ENCODE results near the gene SPHK2. TPM values are rescaled to one million over a fixed set of nuclear protein-coding genes. Genes with fewer than 3 reads are reported as not detected.

Gene SPHK2
- polyA plus RNA-seq, 2 of the 4 experiments (the other 2 are of a cell fraction): 6.1 to 18.3 TPM

GRCh38 chr19:48646001-48646721, 26.9 kb downstream of the SPHK2 start, which contains the start of gene CA11:
CA11 (minus strand) TSS chr19:48646187; CDS start chr19:48645632, 555 bp downstream.
- ATAC-seq (peak; percentile 85 to 90), DNase-seq (ENCODE audit: low read depth in 1 of 2, low spot score in 1 of 2) (peak; percentile 91 to 97), FAIRE-seq (no peak)
- ChIA-PET POLR2A (interaction anchor here (1.0 to 3.1 kb wide), 9 partner anchors 12 to 315 kb away, joined by 3 to 15 read pairs (median 4); partner anchors contain the start of genes PPP1R15A, RPL18 and SPHK2), CTCF (interaction anchor here (0.5 to 3.5 kb wide), 58 partner anchors 8 to 348 kb away, joined by 3 to 39 read pairs (median 4); partner anchors contain the start of genes FUT1, FUT2, HSD17B14 and IZUMO1)
- 5% methylated on average over 8 of the region's 33 CpGs for WGBS (ENCODE audit: missing lambda C conversion rate)
- Histone ChIP-seq H3K4me3 (peak within 1 kb of the TSS; percentile 54), H3K4me2 (peak within 1 kb of the TSS; percentile 94), H3K9me3 (no peaks in the 10 kb centered on the region), H3K4me1 (peaks cover 18% of the 10 kb centered on the region; the same call in 2 of the 3 replicates), H3K27ac (peak within 1 kb of the TSS; percentile 87 to 88)
- TF ChIP-seq HOXB5 (CRISPR knock-in tag; IDR thresholded peaks at IDR 0.05) (no peak), RNF2 (IDR thresholded peaks at IDR 0.05; ENCODE audit: borderline replicate concordance, low read depth) (no peak; the same call in 1 of the 2 replicates), PHF8 (IDR thresholded peaks at IDR 0.05; ENCODE audit: borderline replicate concordance, low read depth) (0 out of 2 replicates have a peak, but pooled peaks have one; percentile 18), MYC (IDR thresholded peaks at IDR 0.05; ENCODE audit: borderline replicate concordance, low read length) (0 out of 2 replicates have a peak, but pooled peaks have one; percentile 7), RAD21 (conservative IDR thresholded peaks at IDR 0.05 in 1 of 2, IDR thresholded peaks at IDR 0.05 in 1 of 2) (peak; percentile 97 to 98), BHLHE40 (IDR thresholded peaks at IDR 0.05; ENCODE audit: low read depth, low read length) (no peak), CTCF (IDR thresholded peaks at IDR 0.05) (peak; percentile 90), MAX (IDR thresholded peaks at IDR 0.05) (peak; percentile 93), ATOH8 (CRISPR knock-in tag; IDR thresholded peaks at IDR 0.05; ENCODE audit: low read depth) (0 out of 2 replicates have a peak, but pooled peaks have one; percentile 28), E2F6 (IDR thresholded peaks at IDR 0.05; ENCODE audit: borderline replicate concordance, low read depth) (peak; percentile 87), SMC3 (IDR thresholded peaks at IDR 0.05) (peak; percentile 83), RFX5 (IDR thresholded peaks at IDR 0.05) (no peak), HOXB13 (CRISPR knock-in tag; IDR thresholded peaks at IDR 0.05; ENCODE audit: low read depth) (peak; percentile 48), FOXS1 (CRISPR knock-in tag; IDR thresholded peaks at IDR 0.05) (no peak), BCL3 (IDR thresholded peaks at IDR 0.05) (0 out of 3 replicates have a peak, but pooled peaks have one; percentile 24), EP300 (IDR thresholded peaks at IDR 0.05) (no peak), MAFK (IDR thresholded peaks at IDR 0.05; ENCODE audit: partially characterized antibody) (no peak), TFCP2L1 (CRISPR knock-in tag; IDR thresholded peaks at IDR 0.05) (no peak), MAZ (IDR thresholded peaks at IDR 0.05; ENCODE audit: borderline replicate concordance, low read depth, low read length) (peak; percentile 72; the same call in 1 of the 2 replicates), JUN (IDR thresholded peaks at IDR 0.05) (peak in 1 of 2 experiments; percentile 73; a peak in 3 of 5 replicates), GATA3 (IDR thresholded peaks at IDR 0.05; ENCODE audit: borderline replicate concordance) (no peak), CHD2 (IDR thresholded peaks at IDR 0.05; ENCODE audit: low read length, partially characterized antibody) (peak; percentile 34), KDM1A (IDR thresholded peaks at IDR 0.05; ENCODE audit: low read depth) (0 out of 2 replicates have a peak, but pooled peaks have one; percentile 24), PBX3 (IDR thresholded peaks at IDR 0.05) (peak; percentile 15; the same call in 1 of the 2 replicates), KDM5A (IDR thresholded peaks at IDR 0.05) (0 out of 2 replicates have a peak, but pooled peaks have one; percentile 56), HEYL (CRISPR knock-in tag; IDR thresholded peaks at IDR 0.05) (no peak)

Data from A549 (cell line).